Adrenal gland (tissue), 5 donors: ENCODE results near the gene KCNAB3.

Experiments
- POLR2A ChIP-seq, 2 donors: fragments of 450-650 bp; IDR thresholded peaks; one replicate each; pipeline ENCODE4 v1.6.1; 2017; ENCODE audit warnings: antibody characterized with exemption in 2 of 2, mild to moderate bottlenecking in 2 of 2, moderate library complexity in 1 of 2
- TF ChIP-seq, protein P1 (sequence below), 6 experiments: fragments of 450-650 bp in 4 of 6; fragments of 200-600 bp in 2 of 6; sonication (generic) in 1 of 6; IDR thresholded peaks; 1 replicate in 5 of 6; 2 replicates in 1 of 6; pipeline versions ENCODE4 v1.5.1 to v1.8.0; 2016 to 2021; ENCODE audit warnings: antibody characterized with exemption in 6 of 6, mild to moderate bottlenecking in 2 of 6, moderate library complexity in 1 of 6
- donor health status: DM: no; HTN: no; CAD: no.

DNA sequence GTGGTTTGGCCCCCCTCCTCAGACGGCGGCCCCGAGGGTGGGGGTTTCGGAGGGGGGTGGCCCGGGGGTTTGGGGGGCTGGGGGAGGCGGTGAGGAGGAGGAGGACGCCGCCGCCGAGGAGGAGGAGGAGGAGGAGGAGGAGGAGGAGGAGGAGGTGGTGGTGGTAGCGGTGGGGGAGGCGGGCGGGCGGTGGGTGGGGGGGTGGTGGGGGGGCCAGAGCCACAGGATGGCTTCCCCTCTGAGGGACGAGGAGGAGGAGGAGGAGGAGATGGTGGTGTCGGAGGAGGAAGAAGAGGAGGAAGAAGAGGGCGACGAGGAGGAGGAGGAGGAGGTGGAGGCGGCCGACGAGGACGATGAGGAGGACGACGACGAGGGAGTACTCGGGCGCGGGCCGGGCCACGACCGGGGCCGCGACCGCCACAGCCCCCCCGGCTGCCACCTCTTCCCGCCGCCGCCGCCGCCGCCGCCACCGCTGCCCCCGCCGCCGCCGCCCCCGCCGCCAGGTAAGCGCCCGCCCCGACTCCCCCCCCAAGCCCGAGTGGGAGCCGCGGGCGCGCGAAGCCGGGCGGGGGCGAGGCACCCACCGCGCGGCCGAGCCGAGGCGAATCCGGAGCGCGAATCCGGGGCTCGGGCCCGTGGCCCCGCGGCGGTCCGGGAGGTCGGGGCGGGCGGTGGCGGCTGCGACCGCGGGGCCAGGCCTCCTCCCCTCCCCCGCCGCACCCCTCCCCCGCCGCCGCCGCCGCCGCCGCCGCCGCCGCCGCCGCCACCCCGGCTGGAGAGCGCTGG, 44.9 kb downstream of the KCNAB3 start:
- TF ChIP-seq, protein P1, sequence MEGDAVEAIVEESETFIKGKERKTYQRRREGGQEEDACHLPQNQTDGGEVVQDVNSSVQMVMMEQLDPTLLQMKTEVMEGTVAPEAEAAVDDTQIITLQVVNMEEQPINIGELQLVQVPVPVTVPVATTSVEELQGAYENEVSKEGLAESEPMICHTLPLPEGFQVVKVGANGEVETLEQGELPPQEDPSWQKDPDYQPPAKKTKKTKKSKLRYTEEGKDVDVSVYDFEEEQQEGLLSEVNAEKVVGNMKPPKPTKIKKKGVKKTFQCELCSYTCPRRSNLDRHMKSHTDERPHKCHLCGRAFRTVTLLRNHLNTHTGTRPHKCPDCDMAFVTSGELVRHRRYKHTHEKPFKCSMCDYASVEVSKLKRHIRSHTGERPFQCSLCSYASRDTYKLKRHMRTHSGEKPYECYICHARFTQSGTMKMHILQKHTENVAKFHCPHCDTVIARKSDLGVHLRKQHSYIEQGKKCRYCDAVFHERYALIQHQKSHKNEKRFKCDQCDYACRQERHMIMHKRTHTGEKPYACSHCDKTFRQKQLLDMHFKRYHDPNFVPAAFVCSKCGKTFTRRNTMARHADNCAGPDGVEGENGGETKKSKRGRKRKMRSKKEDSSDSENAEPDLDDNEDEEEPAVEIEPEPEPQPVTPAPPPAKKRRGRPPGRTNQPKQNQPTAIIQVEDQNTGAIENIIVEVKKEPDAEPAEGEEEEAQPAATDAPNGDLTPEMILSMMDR (IDR thresholded peaks at IDR 0.05) = no peak
- no peak for TF ChIP-seq POLR2A (IDR thresholded peaks at IDR 0.05)
